Upper lobe of right lung (tissue), 1 donor: ENCODE measurements around the gene C2CD3. TPM values are rescaled to one million over a fixed set of nuclear protein-coding genes. Genes with fewer than 3 reads are reported as not detected.
"Not testable (repeated sequence)": the region's sequence is repeated elsewhere in the genome, so short reads cannot be mapped to it uniquely, and the experiment has no call there.

Experiments
- ATAC-seq: fragments of 200-7000 bp; cut with Tn5 transposase; one replicate; pipeline ENCODE4 v1.9.1; 2020; ENCODE audit warnings: mild to moderate bottlenecking, moderate library complexity
- DNase-seq: peaks from one replicate; pipeline ENCODE4 v3.0.0-alpha.2; 2020
- H3K27ac ChIP-seq: fragments of 200-600 bp; one replicate; pipeline ENCODE4 v1.8.0; 2022
- H3K27me3 ChIP-seq: fragments of 200-600 bp; one replicate; pipeline ENCODE4 v1.8.0; 2022; ENCODE audit warnings: mild to moderate bottlenecking
- H3K36me3 ChIP-seq: fragments of 200-600 bp; one replicate; pipeline ENCODE4 v1.8.0; 2022
- H3K4me1 ChIP-seq: fragments of 200-600 bp; one replicate; pipeline ENCODE4 v1.8.0; 2022
- H3K4me3 ChIP-seq: fragments of 200-600 bp; one replicate; pipeline ENCODE4 v1.8.0; 2022; ENCODE audit warnings: mild to moderate bottlenecking
- H3K9me3 ChIP-seq: fragments of 200-600 bp; one replicate; pipeline ENCODE4 v1.8.0; 2022
- CTCF ChIP-seq: fragments of 200-600 bp; IDR thresholded peaks from one replicate; pipeline ENCODE4 v1.8.0; 2022; ENCODE audit warnings: antibody characterized with exemption
- intact Hi-C: fragments of 100-400 bp; cut with DNase I; formaldehyde crosslinking; loops from one replicate; pipeline ENCODE4 v1.11.0; 2022
- total RNA-seq: library from RNA; stranded (reverse); fragmentation: NEBNext Ultra II Directional; extraction: Animal tissue kit (Norgen Biotek cat#: 25700); gene quantifications from one replicate; pipeline ENCODE4 v1.2.1, GENCODE V29; 2021
- donor health status: DM: no; HTN: yes; CAD: no; lungs with severe emphysema.

The C2CD3 gene
- total RNA-seq, 1 donor from 2014 or later: 26.8 TPM

GRCh38 chr11:74123008-74123448 lies 47.8 kb downstream of the C2CD3 start:
- DNase-seq: no peak
- Histone ChIP-seq H3K4me3 (no peak overlapping the region), H3K27ac (no peak overlapping the region)

DNA sequence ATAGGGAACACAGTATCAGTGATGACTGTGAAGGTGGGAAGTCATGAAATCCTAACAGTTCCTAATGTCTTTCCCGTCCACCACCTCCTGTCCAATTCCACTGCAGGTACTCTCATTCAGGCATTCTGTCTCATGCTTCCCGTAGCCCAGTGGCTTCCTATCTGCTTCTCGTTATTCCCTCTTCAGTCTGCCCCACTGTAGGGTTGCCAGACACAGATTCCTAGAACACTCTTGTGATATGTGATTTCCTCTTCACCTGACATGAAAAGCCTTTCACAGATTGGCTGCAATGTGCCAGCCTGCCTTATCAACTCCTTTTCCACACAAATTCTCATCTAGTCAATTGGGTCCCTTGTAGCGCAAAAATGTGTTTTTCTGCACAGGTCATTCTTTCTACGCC lies 49.0 kb downstream of the C2CD3 start:
- H3K4me1 ChIP-seq: no peaks in the 10 kb centered on the region
- peaks cover 11% of the 10 kb centered on the region for H3K36me3 ChIP-seq
- intact Hi-C loops: no loop called here
- H3K27me3 ChIP-seq: no peaks in the 10 kb centered on the region
- TF ChIP-seq CTCF: no peak
- DNase-seq (no peak), ATAC-seq (peak; percentile 22)
- no peak overlapping the region for H3K4me3 ChIP-seq
- no peaks in the 10 kb centered on the region for H3K9me3 ChIP-seq
- no peak overlapping the region for H3K27ac ChIP-seq

More at GRCh38 chr11:74123008-74123448, 47.8 kb downstream of the C2CD3 start:
- Histone ChIP-seq H3K36me3 (peaks cover 2% of the 10 kb centered on the region), H3K27me3 (no peaks in the 10 kb centered on the region), H3K4me1 (no peaks in the 10 kb centered on the region), H3K9me3 (no peaks in the 10 kb centered on the region)
- intact Hi-C loops: no loop called here
- ATAC-seq: no peak
- TF ChIP-seq CTCF: no peak

GRCh38 chr11:74120260-74121035 lies 50.4 kb downstream of the C2CD3 start:
- intact Hi-C loops, H3K4me3 ChIP-seq, DNase-seq, ATAC-seq, H3K4me1 ChIP-seq, H3K27me3 ChIP-seq, H3K27ac ChIP-seq, H3K9me3 ChIP-seq: not testable (repeated sequence)
- peaks cover 23% of the 10 kb centered on the region for H3K36me3 ChIP-seq

- peaks cover 45% of the 10 kb centered on the region for H3K36me3 ChIP-seq
- DNase-seq (no peak), ATAC-seq (no peak)
- no peaks in the 10 kb centered on the region for H3K4me1 ChIP-seq
- no peak overlapping the region for H3K4me3 ChIP-seq
- H3K27me3 ChIP-seq: no peaks in the 10 kb centered on the region
- no peaks in the 10 kb centered on the region for H3K9me3 ChIP-seq
- no peak for TF ChIP-seq CTCF
- intact Hi-C loops: no loop called here
- H3K27ac ChIP-seq: no peak overlapping the region
Measured at GRCh38 chr11:74116719-74117118, 54.1 kb downstream of the C2CD3 start.

- H3K36me3 ChIP-seq: peaks cover 52% of the 10 kb centered on the region
- H3K4me1 ChIP-seq: no peaks in the 10 kb centered on the region
- H3K27me3 ChIP-seq: no peaks in the 10 kb centered on the region
- H3K27ac ChIP-seq: no peak overlapping the region
- TF ChIP-seq CTCF: no peak
- H3K4me3 ChIP-seq: no peak overlapping the region
- DNase-seq (no peak), ATAC-seq (no peak)
- H3K9me3 ChIP-seq: no peaks in the 10 kb centered on the region
- intact Hi-C loops: no loop called here
Measured at GRCh38 chr11:74112877-74113276, 57.9 kb downstream of the C2CD3 start.

DNA sequence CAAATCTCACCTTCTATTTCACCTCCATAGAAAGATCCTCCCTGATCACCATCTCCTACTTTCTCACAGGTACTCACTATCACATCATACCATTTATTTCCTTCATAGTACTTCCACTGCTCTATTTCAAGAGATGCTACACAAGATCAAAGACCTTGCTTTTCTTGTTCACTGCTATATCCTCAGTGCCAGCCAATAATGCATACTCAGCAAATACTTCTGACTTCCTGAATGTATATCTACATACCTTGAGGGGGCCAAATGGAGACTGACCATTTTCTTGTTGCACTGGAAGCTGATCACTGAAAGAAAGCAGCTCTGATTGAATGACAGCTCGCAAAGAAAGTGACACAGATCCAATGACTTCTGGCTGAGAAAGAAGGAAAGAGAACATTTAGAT lies 64.7 kb downstream of the C2CD3 start:
- no peak overlapping the region for H3K27ac ChIP-seq
- DNase-seq (no peak), ATAC-seq (no peak)
- no peaks in the 10 kb centered on the region for H3K4me1 ChIP-seq
- TF ChIP-seq CTCF: no peak
- intact Hi-C loops: no loop called here
- H3K4me3 ChIP-seq: no peak overlapping the region
- no peaks in the 10 kb centered on the region for H3K27me3 ChIP-seq
- H3K9me3 ChIP-seq: no peaks in the 10 kb centered on the region
- peaks cover 55% of the 10 kb centered on the region for H3K36me3 ChIP-seq
